Fibroblast of the aortic adventitia (primary cell): ENCODE results near the gene PTPRU. TPM values are rescaled to one million over a fixed set of nuclear protein-coding genes. Genes with fewer than 3 reads are reported as not detected.
"Not testable (repeated sequence)": the region's sequence is repeated elsewhere in the genome, so short reads cannot be mapped to it uniquely, and the experiment has no call there.

Experiments used
- DNase-seq: peaks from one replicate; pipeline ENCODE4 v3.0.0-alpha.2; 2010; ENCODE audit warnings: low read depth
- H3K4me3 ChIP-seq: 2 replicates; pipeline ENCODE4 v1.5.1; 2011; ENCODE audit warnings: low read depth, mild to moderate bottlenecking, control low read depth, low read length, moderate library complexity
- total RNA-seq: library from RNA; depleted of rRNA; stranded (reverse); fragments of >200 nt; gene quantifications from 2 replicates; pipeline ENCODE4 v1.2.3, GENCODE V29; 2012; ENCODE audit warnings: low replicate concordance
- TF ChIP-seq, protein P1 (sequence below): IDR thresholded peaks from 2 replicates; pipeline ENCODE4 v1.5.1; 2011; ENCODE audit warnings: mild to moderate bottlenecking, low read length, control low read depth, inconsistent platforms; ENCODE audit not compliant: insufficient read depth

PTPRU gene
- total RNA-seq, 1 donor, result 25.8 TPM

GRCh38 chr1:29230204-29230552, 6.1 kb upstream of the PTPRU start:
- TF ChIP-seq, protein P1, sequence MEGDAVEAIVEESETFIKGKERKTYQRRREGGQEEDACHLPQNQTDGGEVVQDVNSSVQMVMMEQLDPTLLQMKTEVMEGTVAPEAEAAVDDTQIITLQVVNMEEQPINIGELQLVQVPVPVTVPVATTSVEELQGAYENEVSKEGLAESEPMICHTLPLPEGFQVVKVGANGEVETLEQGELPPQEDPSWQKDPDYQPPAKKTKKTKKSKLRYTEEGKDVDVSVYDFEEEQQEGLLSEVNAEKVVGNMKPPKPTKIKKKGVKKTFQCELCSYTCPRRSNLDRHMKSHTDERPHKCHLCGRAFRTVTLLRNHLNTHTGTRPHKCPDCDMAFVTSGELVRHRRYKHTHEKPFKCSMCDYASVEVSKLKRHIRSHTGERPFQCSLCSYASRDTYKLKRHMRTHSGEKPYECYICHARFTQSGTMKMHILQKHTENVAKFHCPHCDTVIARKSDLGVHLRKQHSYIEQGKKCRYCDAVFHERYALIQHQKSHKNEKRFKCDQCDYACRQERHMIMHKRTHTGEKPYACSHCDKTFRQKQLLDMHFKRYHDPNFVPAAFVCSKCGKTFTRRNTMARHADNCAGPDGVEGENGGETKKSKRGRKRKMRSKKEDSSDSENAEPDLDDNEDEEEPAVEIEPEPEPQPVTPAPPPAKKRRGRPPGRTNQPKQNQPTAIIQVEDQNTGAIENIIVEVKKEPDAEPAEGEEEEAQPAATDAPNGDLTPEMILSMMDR, result no peak

DNA sequence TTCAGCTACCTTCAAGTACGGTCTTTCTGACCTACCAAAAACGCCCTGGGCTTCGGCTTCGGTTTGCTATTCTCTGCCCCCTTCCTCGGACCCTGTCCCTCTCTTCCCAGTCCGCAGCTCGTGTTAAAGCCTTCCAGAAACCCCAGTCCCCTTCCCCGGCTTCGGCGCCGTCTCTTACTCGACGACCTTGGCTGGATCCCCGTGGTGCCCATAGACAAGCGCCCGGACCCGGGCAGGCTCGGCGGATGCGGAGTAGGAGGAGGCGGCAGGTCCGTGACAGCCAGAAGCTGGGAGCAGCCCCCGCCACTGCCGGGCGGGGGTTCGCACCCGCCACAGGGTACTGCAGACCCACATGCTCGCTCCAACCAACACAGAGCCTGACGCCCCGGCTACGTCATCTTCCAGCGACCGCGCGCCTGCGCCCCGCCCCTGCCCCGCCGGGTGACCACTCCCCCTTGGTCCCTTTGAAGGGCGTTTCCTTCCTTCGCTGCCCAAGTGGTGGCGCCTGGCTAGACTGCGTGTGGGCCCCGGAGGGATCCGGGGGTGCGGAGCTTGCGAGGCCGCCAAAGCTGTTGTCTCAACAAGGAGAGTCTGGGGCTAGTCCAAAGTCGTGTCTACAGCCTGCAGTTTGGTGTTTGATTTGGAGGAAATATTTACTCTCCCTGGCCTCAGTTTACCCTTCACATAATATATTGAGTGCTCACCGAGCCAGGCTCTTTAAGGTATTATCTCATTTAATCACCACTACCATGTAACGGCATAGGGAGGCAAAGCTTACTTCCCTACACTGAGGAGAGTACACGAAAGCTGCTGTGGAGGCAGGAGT, 5.6 kb upstream of the PTPRU start, which contains the start of gene MECR:
MECR (minus strand) TSS at position 382 of the 826 bp plus-strand sequence; CDS start at position 354, 28 bp downstream.
- DNase-seq, result peak; percentile 89
- peak within 1 kb of the TSS; percentile 96 for H3K4me3 ChIP-seq
- TF ChIP-seq, protein P1, result peak; percentile 32

More at GRCh38 chr1:29230204-29230552, 6.1 kb upstream of the PTPRU start:
- DNase-seq, result no peak
- H3K4me3 ChIP-seq, result peak overlapping the region; percentile 96

DNA sequence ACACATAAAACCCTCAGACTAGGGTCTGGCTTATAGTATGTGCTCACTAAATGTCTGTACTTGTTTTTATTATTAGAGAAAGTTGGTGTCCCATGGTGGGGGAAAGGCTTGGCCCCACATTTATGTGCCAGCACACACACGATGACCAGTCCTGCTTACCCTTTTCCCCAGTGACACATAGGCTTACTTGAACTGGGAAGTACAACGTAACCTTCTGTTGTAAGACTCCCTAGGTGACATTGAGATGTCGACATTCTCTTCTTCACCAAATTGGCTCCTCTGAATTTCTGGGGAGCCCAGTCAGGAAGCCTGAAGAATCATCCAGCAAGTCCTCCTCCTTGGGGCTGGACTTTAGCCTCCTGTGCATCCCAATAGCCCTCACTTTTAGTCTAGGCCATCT, 3.9 kb upstream of the PTPRU start:
- no peak overlapping the region for H3K4me3 ChIP-seq
- TF ChIP-seq, protein P1, result no peak
- DNase-seq, result no peak

- H3K4me3 ChIP-seq, result no peak overlapping the region
- TF ChIP-seq, protein P1, result no peak
- DNase-seq, result no peak
Measured at GRCh38 chr1:29233693-29234092, 2.6 kb upstream of the PTPRU start.

DNA sequence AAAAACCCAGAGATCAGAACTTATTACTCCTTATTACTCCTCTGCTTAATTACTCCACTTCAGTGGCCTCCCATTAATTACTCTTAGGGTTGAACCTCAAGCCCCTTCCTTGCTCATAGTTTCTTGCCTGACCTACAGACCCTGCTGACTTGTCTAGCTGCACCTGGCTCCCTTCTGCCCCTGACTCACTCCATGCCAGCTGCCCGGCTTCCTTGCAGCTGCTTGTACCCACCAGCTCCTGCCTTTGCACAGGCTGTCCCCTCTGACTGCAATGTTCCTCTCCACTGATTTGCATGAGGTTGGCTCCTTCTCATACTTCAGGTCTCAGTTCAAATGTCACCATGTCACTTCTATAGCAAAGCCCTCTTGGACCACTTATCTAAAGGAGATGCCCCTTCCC, 1.9 kb upstream of the PTPRU start:
- DNase-seq, result no peak
- no peak overlapping the region for H3K4me3 ChIP-seq
- TF ChIP-seq, protein P1, result no peak

DNA sequence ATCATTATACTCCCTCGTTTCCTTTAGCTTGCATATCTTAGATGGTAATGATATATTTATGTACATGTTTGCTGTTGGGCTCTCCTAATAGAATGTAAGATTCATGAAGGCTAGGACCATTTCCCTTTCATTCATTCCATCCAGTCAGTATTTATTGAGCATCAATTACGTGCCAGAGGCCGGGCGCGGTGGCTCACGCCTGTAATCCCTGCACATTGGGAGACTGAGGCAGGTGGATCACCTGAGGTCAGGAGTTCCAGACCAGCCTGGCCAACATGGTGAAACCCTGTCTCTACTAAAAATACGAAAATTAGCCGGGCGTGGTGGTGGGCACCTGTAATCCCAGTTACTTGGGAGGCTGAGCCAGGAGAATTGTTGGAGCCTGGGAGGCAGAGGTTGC, 1.4 kb upstream of the PTPRU start:
- not testable (repeated sequence) for H3K4me3 ChIP-seq, DNase-seq

DNA sequence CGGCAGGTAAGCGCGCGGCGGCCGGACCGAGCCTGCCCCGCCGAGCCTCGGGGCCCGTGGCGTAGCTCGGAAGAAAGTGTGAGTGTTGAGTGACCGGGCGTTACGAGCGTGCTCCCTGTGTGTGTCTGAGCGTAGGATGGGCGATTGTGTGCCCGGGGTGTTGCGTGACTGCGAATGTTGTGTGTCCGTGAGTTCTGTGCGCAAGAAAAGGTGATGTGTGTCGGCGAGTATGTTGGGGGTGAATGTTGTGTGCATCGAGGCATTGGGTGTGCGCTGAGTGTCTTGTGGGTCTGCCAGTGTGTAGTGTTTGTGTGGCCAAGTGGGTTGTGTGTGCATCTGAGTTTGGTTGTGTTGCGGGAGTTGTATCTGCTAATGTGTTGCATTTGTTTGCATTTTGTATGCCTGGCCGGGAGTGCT, 398 bp downstream of the PTPRU start:
- H3K4me3 ChIP-seq, result peak overlapping the region; percentile 75
- TF ChIP-seq, protein P1, result no peak
- DNase-seq, result peak; percentile 15
